HCT116 (cell line): ENCODE data around the gene FAM24B. TPM values are rescaled to one million over a fixed set of nuclear protein-coding genes. Genes with fewer than 3 reads are reported as not detected.

Experiments
- ATAC-seq: fragments of 200-7000 bp; cut with Tn5 transposase; 2 replicates; pipeline ENCODE4 v1.9.1; 2020; ENCODE audit warnings: mild to moderate bottlenecking, moderate library complexity
- BruUV-seq: library from RNA; stranded (reverse); fragments of 400-500 nt; replicated peaks from 2 replicates; lab custom pipeline; 2021; lab: Mats Ljungman, UMichigan
- CTCF ChIA-PET: fragments of 300-600 bp; sonication (Branson Sonifier 250); formaldehyde crosslinking; loops from one replicate; lab custom pipeline; 2021; ENCODE audit warnings: antibody characterized with exemption; lab: Charles Lee
- POLR2A ChIA-PET: fragments of 300-600, 350-600 bp; sonication (Branson Sonifier 250); formaldehyde crosslinking; loops from one replicate; lab custom pipeline; 2021; ENCODE audit warnings: antibody characterized with exemption; lab: Charles Lee
- RAD21 ChIA-PET, 2 experiments: fragments of 300-600 bp; sonication (Branson Sonifier 250); formaldehyde crosslinking; loops; one replicate each; lab custom pipeline; 2023; ENCODE audit warnings: low total read pairs in 2 of 2; ENCODE audit not compliant: uncharacterized antibody in 2 of 2, unreplicated experiment in 2 of 2, low non-redundant PET in 1 of 2; lab: Charles Lee
- DNase-seq: peaks from one replicate; pipeline ENCODE4 v3.0.0-alpha.2; 2010; ENCODE audit warnings: low read depth, low spot score
- H2AFZ ChIP-seq: fragments of 200-600 bp; shearing (Covaris generic), sonication (generic); 2 replicates; pipeline ENCODE4 v1.6.1; 2017; ENCODE audit warnings: low read depth, mixed run types, mixed read lengths, antibody characterized with exemption, low read length; ENCODE audit not compliant: poor library complexity, severe bottlenecking
- H3K27ac ChIP-seq: 2 replicates; pipeline ENCODE4 v1.5.1; 2012; ENCODE audit warnings: low read depth, low read length
- H3K27me3 ChIP-seq: fragments of 200-600 bp; sonication (generic); 2 replicates; pipeline ENCODE4 v1.6.1; 2016; ENCODE audit warnings: mixed run types, low read length, mixed read lengths; ENCODE audit not compliant: insufficient read depth
- H3K36me3 ChIP-seq, 2 experiments: fragments of 200-500 bp in 1 of 2; fragments of 200-600 bp in 1 of 2; sonication (Bioruptor generic) in 1 of 2; sonication (generic) in 1 of 2; 2 replicates each; pipeline versions ENCODE4 v1.5.1 to v1.6.1; 2014 to 2016; ENCODE audit warnings: low read length in 2 of 2, inconsistent platforms in 1 of 2, mixed read lengths in 1 of 2, mixed run types in 1 of 2; ENCODE audit not compliant: insufficient read depth in 2 of 2, control insufficient read depth in 1 of 2
- H3K4me1 ChIP-seq, 2 experiments: fragments of 200-600 bp in 1 of 2; sonication (generic) in 1 of 2; 2 replicates each; pipeline versions ENCODE4 v1.5.1 to v1.6.1; 2012 to 2017; ENCODE audit warnings: low read length in 2 of 2, inconsistent platforms in 1 of 2, mild to moderate bottlenecking in 1 of 2, mixed read lengths in 1 of 2, mixed run types in 1 of 2, moderate library complexity in 1 of 2; ENCODE audit not compliant: insufficient read depth in 2 of 2, control insufficient read depth in 1 of 2
- H3K4me2 ChIP-seq: fragments of 200-600 bp; sonication (generic); 2 replicates; pipeline ENCODE4 v1.6.1; 2017; ENCODE audit warnings: mixed run types, low read length, mixed read lengths
- H3K4me3 ChIP-seq, 2 experiments: fragments of 200-600 bp in 1 of 2; sonication (generic) in 1 of 2; replicated peaks in 1 of 2; 2 replicates each; pipeline ENCODE4 v1.5.1; 2011 to 2016; ENCODE audit warnings: low read length in 2 of 2, control low read depth in 1 of 2, low read depth in 1 of 2, mild to moderate bottlenecking in 1 of 2, mixed read lengths in 1 of 2, mixed run types in 1 of 2
- H3K79me2 ChIP-seq: fragments of 200-600 bp; sonication (generic); 2 replicates; pipeline ENCODE4 v1.6.1; 2017; ENCODE audit warnings: mild to moderate bottlenecking, mixed run types, low read length, moderate library complexity, mixed read lengths; ENCODE audit not compliant: insufficient read depth
- H3K9ac ChIP-seq: fragments of 200-600 bp; sonication (generic); 2 replicates; pipeline ENCODE4 v1.6.1; 2016; ENCODE audit warnings: low read length, mixed read lengths
- H3K9me2 ChIP-seq: fragments of 200-600 bp; sonication (generic), shearing (Covaris generic); 2 replicates; pipeline ENCODE4 v1.6.1; 2017; ENCODE audit warnings: mixed run types, mild to moderate bottlenecking, moderate library complexity; ENCODE audit not compliant: insufficient read depth
- H3K9me3 ChIP-seq, 2 experiments: fragments of 200-500 bp in 1 of 2; fragments of 200-600 bp in 1 of 2; sonication (Bioruptor generic) in 1 of 2; sonication (generic) in 1 of 2; 2 replicates each; pipeline ENCODE4 v1.6.1; 2014 to 2017; ENCODE audit warnings: low read length in 2 of 2, mixed read lengths in 2 of 2, inconsistent platforms in 1 of 2, low read depth in 1 of 2, mild to moderate bottlenecking in 1 of 2, mixed run types in 1 of 2, moderate library complexity in 1 of 2; ENCODE audit not compliant: control insufficient read depth in 1 of 2, insufficient read depth in 1 of 2
- H4K20me1 ChIP-seq: fragments of 200-600 bp; sonication (generic), shearing (Covaris generic); 2 replicates; pipeline ENCODE4 v1.6.1; 2017; ENCODE audit warnings: mixed run types, mild to moderate bottlenecking, moderate library complexity; ENCODE audit not compliant: insufficient read depth
- ATF3 ChIP-seq: IDR thresholded peaks from 2 replicates; pipeline ENCODE4 v1.6.1; 2012
- CTCF ChIP-seq, 3 experiments: fragments of 200-600 bp in 1 of 3; sonication (generic) in 1 of 3; IDR thresholded peaks in 2 of 3; conservative IDR thresholded peaks in 1 of 3; 2 replicates each; pipeline ENCODE4 v1.5.1; 2012 to 2017; ENCODE audit warnings: low read depth in 2 of 3, low read length in 2 of 3, antibody characterized with exemption in 1 of 3, borderline replicate concordance in 1 of 3, control low read depth in 1 of 3, mild to moderate bottlenecking in 1 of 3, mixed read lengths in 1 of 3, mixed run types in 1 of 3, moderate library complexity in 1 of 3; ENCODE audit not compliant: insufficient read depth in 1 of 3
- EGR1 ChIP-seq: IDR thresholded peaks from 2 replicates; pipeline ENCODE4 v1.6.1; 2012; ENCODE audit warnings: low read depth
- EZH2phosphoT487 ChIP-seq: fragments of 200-600 bp; IDR thresholded peaks from 2 replicates; pipeline ENCODE4 v1.6.1; 2018; ENCODE audit warnings: antibody characterized with exemption, borderline replicate concordance
- FOSL1 ChIP-seq: IDR thresholded peaks from 2 replicates; pipeline ENCODE4 v1.6.1; 2012; ENCODE audit warnings: low read depth
- JUND ChIP-seq: IDR thresholded peaks from 2 replicates; pipeline ENCODE4 v1.6.1; 2012
- POLR2A ChIP-seq: IDR thresholded peaks from 2 replicates; pipeline ENCODE4 v1.7.0; 2011; ENCODE audit warnings: borderline replicate concordance; ENCODE audit not compliant: insufficient read depth, insufficient read length; ENCODE audit errors: extremely low read depth
- POLR2AphosphoS5 ChIP-seq: IDR thresholded peaks from 2 replicates; pipeline ENCODE4 v1.6.1; 2011; ENCODE audit warnings: mild to moderate bottlenecking, low read depth, low read length, moderate library complexity
- RAD21 ChIP-seq: IDR thresholded peaks from 2 replicates; pipeline ENCODE4 v1.6.1; 2012; ENCODE audit warnings: low read depth, mild to moderate bottlenecking
- REST ChIP-seq: IDR thresholded peaks from 2 replicates; pipeline ENCODE4 v1.6.1; 2012; ENCODE audit warnings: low read depth
- SP1 ChIP-seq: IDR thresholded peaks from 2 replicates; pipeline ENCODE4 v1.6.1; 2012; ENCODE audit warnings: low read depth
- YY1 ChIP-seq: IDR thresholded peaks from 2 replicates; pipeline ENCODE4 v1.6.1; 2011; ENCODE audit warnings: low read length, low read depth, moderate library complexity, mild to moderate bottlenecking; ENCODE audit not compliant: insufficient replicate concordance; ENCODE audit errors: extremely low read depth
- ZBTB33 ChIP-seq: IDR thresholded peaks from 2 replicates; pipeline ENCODE4 v1.6.1; 2011; ENCODE audit warnings: mild to moderate bottlenecking, low read length, moderate library complexity; ENCODE audit not compliant: insufficient replicate concordance; ENCODE audit errors: extremely low read depth
- intact Hi-C: fragments of 100-400 bp; cut with micrococcal nuclease; formaldehyde crosslinking; loops from 2 replicates; pipeline ENCODE4 v1.10.0; 2022
- total RNA-seq: library from RNA; stranded (reverse); gene quantifications from one replicate; pipeline ENCODE4 v1.2.1, GENCODE V29; 2021; ENCODE audit not compliant: unreplicated experiment

FAM24B gene
- total RNA-seq, 1 experiment from 2014 or later, result 6.8 TPM

GRCh38 chr10:122884166-122884565 is 4.8 kb upstream of the FAM24B start:
- no peak overlapping the region for H2AFZ ChIP-seq
- CTCF ChIA-PET, result no interaction called here
- H3K4me2 ChIP-seq, result no peak overlapping the region
- no peak for ATAC-seq
- H3K4me1 ChIP-seq, result peaks cover 0 to 6% of the 10 kb centered on the region in 2 experiments; a peak in 1 of 4 replicates
- no peak overlapping the region for H3K27ac ChIP-seq
- RAD21 ChIA-PET, result no interaction called here
- H3K79me2 ChIP-seq, result no peaks in the 10 kb centered on the region; the same call in 1 of the 2 replicates
- H4K20me1 ChIP-seq, result no peaks in the 10 kb centered on the region
- H3K4me3 ChIP-seq, result no peak overlapping the region
- no TSS peak for BruUV-seq
- no peak for TF ChIP-seq ATF3
- no peak for TF ChIP-seq EGR1
- TF ChIP-seq YY1, result no peak
- TF ChIP-seq POLR2A, result no peak
- no peak for TF ChIP-seq CTCF (IDR thresholded peaks at IDR 0.05 in 2 of 3, conservative IDR thresholded peaks at IDR 0.05 in 1 of 3; ENCODE audit: borderline replicate concordance in 1 of 3, insufficient read depth in 1 of 3, low read depth in 2 of 3, low read length in 2 of 3)
- TF ChIP-seq FOSL1, result no peak
- no peak for TF ChIP-seq ZBTB33
- TF ChIP-seq POLR2AphosphoS5, result no peak
- TF ChIP-seq EZH2phosphoT487, result no peak
- TF ChIP-seq SP1, result no peak
- no peak for TF ChIP-seq RAD21
- TF ChIP-seq JUND, result no peak
- no peak for TF ChIP-seq REST
- TF ChIP-seq, all 23 proteins: peak for 0
- no peaks in the 10 kb centered on the region for H3K9me2 ChIP-seq
- POLR2A ChIA-PET, result no interaction called here
- H3K27me3 ChIP-seq, result peaks cover 24% of the 10 kb centered on the region; the same call in 1 of the 2 replicates
- H3K9me3 ChIP-seq, result no peaks in the 10 kb centered on the region
- no peaks in the 10 kb centered on the region for H3K36me3 ChIP-seq
- intact Hi-C loops, result no loop called here
- no peak for DNase-seq
- no peak overlapping the region for H3K9ac ChIP-seq
